GM21528 (cell line): ENCODE data around the gene ZNF770.

Experiments
- ATAC-seq: cut with Tn5 transposase; IDR thresholded peaks from one replicate; pipeline ENCODE4 v1.9.1; 2021; ENCODE audit warnings: mild to moderate bottlenecking, moderate library complexity; ENCODE audit not compliant: unreplicated experiment, low FRiP score

ZNF770 gene

GRCh38 chr15:34988027-34988902 lies at the start of gene ZNF770:
Gene ZNF770 (minus strand): TSS chr15:34988287. CDS start chr15:34983434, 4,853 bp downstream.
- peak; percentile 79 for ATAC-seq

- no peak for ATAC-seq
These were observed 40.3 kb upstream of the ZNF770 start for GRCh38 chr15:35028235-35028984.

- no peak for ATAC-seq
These were observed 35.7 kb upstream of the ZNF770 start for GRCh38 chr15:35023804-35024203.

GRCh38 chr15:35020974-35021373 lies 32.9 kb upstream of the ZNF770 start:
- ATAC-seq = no peak

GRCh38 chr15:35019404-35020327 lies 31.6 kb upstream of the ZNF770 start:
- ATAC-seq = no peak

- no peak for ATAC-seq
These were observed 26.2 kb upstream of the ZNF770 start for GRCh38 chr15:35014241-35014640.

GRCh38 chr15:35013370-35013769 lies 25.3 kb upstream of the ZNF770 start:
- ATAC-seq = no peak

- ATAC-seq = no peak
These were observed 19.3 kb upstream of the ZNF770 start for GRCh38 chr15:35007397-35007796.

GRCh38 chr15:35005933-35006332 lies 17.8 kb upstream of the ZNF770 start:
- ATAC-seq = no peak

GRCh38 chr15:35003928-35004327 lies 15.8 kb upstream of the ZNF770 start:
- ATAC-seq = no peak

GRCh38 chr15:35000511-35000910 lies 12.4 kb upstream of the ZNF770 start:
- ATAC-seq = no peak

GRCh38 chr15:34999906-35000305 lies 11.8 kb upstream of the ZNF770 start:
- ATAC-seq = no peak

- ATAC-seq = no peak
These were observed 6.8 kb upstream of the ZNF770 start for GRCh38 chr15:34994925-34995324.

GRCh38 chr15:34993877-34994276 lies 5.8 kb upstream of the ZNF770 start:
- peak; percentile 95 for ATAC-seq

GRCh38 chr15:34993412-34993811 lies 5.3 kb upstream of the ZNF770 start:
- ATAC-seq = no peak

- peak; percentile 2 for ATAC-seq
These were observed 469 bp downstream of the ZNF770 start for GRCh38 chr15:34987609-34988026.

- no peak for ATAC-seq
These were observed 1.2 kb downstream of the ZNF770 start for GRCh38 chr15:34986771-34987480.

GRCh38 chr15:34986326-34986725 lies 1.8 kb downstream of the ZNF770 start:
- no peak for ATAC-seq

GRCh38 chr15:34984889-34985630 lies 3.0 kb downstream of the ZNF770 start:
- no peak for ATAC-seq
